CD4-positive, alpha-beta T cell treated with Interleukin-15 for 4 hours (primary cell): Measurements from ENCODE around the gene IQCH.
"Not testable (repeated sequence)": the region's sequence is repeated elsewhere in the genome, so short reads cannot be mapped to it uniquely, and the experiment has no call there.

Experiments used
- DNase-seq: peaks from one replicate; pipeline ENCODE4 v3.0.0-alpha.2; 2020; ENCODE audit warnings: low spot score

The IQCH gene

DNA sequence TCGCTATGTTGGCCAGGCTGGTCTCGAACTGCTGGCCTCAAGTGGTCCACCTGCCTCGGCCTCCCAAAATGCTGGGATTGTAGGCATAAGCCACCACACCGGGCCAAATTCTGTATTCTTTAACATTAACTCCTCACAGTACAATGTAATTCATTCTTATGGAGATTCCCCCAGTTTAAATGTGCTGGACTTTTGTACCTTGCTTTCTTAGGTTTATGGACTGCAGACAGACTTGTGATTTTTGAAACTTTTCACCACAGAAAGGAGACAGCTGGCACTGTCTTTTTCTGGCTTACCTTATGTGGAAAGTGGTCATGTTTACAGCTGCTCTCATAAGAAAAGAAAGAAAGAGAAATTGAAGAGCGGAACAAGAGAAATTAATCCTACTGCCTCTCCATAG, 103.8 kb downstream of the IQCH start:
- DNase-seq = no peak

DNA sequence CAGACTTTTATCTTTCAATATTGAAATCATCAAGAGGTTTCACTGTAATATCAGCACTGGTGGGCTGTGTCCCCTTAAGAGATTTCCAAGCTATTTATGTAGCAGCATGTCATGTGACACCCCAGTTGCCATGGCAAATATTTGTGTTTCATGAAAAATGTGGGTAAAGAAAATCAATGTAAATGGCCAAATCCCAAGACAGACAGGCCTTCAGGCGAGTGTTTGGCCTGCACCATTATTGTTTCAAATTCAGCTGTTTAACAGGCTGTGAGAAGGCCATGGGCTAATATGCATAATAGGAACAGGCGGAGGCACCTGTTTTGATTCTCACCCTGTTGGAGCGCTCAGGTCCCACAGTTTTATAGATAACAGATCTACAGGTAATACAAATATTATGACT, 104.2 kb downstream of the IQCH start:
- no peak for DNase-seq

DNA sequence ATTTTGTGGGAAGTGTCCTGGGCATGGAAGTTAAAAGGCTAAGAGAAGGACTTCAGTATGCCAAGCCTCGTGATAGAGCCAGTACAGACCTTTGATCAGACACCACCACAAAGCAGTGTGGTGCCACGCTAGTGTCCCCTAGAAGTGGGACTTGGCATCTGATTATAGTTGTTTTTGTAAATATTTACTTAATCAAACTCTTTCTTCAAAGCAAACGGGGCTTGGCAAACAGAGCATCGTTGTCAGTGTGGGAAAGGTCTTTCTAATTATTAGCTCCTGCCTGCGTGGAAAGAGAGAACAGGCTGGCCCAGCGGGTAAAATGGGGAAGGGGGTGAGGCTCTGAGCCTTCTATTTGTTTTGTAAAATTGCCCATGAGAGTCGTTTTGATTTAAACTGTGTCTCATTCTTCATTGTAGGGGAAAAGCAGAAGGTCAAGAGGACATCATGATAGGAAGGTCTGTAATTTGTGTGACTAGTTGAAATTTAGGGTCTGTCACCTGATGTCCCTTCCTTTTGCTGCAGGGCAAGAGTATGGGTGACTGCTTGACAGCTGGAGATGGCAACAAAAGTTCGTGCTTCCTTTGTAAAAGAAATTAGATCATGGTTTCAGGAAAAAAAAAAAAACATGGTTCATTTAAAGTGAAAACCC, 105.0 kb downstream of the IQCH start:
- no peak for DNase-seq

DNA sequence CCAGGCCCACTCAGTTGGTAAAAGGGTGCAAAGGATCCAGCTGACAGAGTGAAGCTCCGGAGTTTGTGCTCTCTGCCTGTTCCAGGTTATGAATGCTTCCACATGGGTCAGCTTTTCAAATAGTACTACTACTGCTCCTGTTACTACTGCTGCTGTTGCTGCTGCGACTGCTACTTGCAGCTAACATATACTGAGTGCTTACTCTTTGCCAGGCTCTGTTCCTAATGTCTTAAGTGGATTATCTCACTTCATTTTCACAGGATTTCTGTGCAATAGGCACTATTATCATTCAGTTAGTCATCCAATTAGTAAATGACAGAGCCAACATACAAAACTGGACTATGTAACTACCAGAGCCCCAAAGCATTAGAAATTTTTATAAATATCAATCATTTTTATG, 106.5 kb downstream of the IQCH start:
- DNase-seq = no peak

DNA sequence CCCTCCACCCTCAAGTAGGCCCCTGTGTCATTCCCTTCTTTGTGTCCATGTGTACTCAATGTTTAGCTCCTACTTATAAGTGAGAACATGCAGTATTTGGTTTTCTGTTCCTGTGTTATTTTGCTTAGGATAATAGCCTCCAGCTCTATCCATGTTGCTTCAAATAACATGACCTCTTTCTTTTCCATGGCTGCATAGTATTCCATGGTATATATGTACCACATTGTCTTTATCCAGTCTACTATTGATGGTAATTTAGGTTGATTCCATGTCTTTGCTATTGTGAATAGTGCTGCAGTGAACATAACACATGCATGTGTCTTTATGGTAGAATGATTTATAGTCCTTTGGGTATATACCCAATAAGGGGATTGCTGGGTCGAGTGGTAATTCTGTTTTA, 109.1 kb downstream of the IQCH start:
- not testable (repeated sequence) for DNase-seq

DNA sequence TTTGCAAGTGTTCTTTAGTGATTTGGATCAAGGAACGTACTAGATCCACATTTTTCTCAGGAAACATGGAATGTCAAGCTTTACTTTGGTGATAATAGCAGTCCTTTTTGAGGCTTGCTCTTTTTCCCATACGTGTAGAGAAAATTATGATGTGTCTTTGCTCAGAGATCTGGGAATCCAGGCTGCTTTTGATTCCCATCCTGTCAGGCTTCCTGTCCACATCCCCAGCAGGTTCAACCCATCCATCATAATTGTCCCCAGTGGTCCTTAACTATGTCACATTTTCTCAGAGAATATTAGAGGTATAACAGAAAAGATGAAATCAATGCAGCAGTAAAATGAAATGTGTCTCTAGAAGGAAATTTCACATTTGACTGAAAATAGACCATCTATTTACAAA, 111.4 kb downstream of the IQCH start:
- DNase-seq = no peak

DNA sequence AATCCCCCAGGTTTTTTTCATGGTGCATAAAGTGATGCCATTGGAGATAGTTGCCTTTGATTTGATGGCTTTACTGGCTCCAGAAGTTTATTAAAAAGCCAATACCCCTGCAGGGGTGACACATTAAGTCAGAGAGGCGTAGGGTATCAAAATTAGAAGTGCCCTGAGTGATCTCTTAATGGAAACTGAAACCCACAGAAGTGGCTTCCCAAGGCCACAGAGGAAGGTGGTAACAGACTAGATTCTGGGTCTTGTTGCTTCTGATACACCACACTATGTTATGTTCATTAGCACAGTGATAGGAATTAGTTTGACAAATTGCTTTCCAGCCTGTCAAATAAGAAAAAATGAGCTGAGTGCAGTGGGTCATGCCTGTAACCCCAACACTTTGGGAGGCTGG, 112.3 kb downstream of the IQCH start:
- DNase-seq = no peak

DNA sequence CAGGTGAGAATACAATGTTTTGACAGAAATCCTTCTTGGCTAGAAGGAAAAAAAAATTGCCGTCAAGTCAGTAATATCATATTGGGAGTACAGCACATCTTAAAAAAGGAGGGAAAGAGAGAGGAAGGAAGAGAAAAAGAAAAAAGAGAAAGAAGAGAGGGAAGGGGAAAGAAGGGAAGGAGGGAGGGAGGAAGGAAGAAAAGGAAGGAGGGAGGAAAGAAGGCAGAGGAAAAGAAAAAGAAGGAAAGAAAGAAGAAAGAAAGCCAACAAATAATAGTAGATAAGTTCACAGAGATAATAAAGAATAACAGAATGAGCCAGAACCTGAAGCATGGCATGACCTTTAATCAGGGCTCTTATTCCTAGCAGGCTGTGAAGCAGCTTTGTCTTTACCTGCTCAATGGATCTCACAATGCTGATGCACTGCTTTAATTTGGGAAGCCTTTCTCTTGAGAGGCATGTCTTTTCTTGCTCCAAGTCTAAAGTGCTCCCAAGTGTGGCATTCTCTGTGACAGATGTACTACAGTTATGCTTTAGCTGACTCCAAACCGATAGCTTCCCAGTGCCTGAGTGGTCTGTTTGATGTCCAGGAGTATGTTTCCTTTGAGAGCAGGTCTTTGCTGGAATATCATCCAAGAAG, 114.9 kb downstream of the IQCH start:
- no peak for DNase-seq

DNA sequence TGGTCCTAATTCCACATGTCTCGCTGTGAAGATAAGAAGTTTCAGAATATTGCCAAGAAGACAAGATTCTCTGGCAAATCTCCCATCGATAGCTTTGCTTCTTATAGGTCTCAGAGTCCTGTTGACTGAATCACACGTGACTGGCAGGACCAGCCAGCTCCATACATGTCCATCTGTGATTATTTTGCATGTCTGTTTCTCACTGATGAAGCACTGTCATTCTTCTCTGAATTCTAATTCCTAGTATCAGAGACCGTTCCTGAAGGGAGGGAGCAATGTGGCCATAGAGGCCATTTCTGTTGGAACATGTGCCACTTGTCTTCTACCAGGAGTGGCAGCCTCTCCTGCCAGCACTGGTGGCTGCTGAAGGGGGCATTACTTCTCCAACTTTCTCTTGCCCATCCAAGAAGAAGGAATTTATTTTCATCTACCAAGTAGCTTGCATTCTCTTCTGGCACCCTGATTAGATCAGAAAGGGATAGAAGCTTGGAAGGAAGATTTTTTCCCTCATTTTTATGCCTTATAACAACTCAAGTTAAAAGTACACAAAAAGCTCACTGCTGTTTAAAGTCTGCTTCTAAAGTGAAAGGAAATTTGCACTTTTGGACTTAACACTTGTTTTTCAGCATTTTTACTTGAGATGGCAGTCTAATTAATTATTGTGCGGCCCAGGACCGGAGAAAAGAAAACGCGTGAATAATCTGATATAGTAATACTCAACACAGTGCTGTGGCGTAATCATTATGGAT, 115.8 kb downstream of the IQCH start:
- DNase-seq = no peak

DNA sequence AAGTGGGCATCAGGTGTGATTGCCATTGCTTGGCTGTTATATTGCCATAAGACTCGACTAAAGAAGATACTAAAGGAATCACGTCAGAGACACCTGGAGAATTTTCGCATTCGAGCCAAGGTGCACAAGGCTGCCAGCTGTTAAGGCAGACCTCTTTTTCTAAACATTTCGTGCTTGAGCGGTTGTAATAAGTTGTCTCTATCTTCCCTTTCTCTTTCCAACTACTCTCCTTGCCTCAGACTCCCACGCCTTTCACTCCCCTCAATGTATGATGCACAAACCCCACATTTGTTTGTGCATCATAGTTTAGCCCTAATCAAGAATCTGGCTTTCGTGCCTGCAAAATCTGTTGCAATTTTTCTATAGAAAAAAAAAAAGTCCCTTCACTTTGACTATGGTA, 118.0 kb downstream of the IQCH start:
- DNase-seq = no peak

DNA sequence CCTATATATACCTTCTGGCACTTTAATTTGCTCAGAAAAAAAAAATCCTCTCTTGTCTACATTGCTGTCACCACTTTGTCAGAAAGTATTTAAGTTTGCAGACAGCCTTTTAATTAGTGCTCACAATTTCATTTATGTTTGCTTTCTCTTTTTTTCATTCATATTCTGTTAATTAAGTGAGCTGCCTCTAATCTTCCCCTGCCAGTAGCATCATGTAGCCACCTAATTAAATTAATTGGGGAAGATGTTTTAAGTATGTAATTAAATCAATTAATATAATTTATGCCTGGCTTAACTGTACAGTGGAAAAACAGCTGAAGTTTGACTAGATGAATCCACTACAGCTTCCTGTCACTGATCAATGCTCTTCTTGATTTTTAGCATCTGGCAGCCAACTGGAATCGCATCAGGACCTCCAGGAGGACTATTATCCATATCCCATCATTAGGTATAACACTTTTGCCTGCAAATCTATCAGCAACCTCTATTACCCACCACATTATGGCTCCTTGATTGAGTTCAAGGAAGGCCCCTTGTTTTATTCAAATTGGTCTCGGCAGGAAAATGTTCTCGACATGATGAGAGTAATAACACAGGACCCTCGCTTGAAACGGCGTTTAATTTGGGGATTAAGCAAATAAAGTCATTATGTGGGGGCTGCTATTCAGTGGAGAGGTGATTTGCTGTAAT, 118.5 kb downstream of the IQCH start:
- DNase-seq = no peak

DNA sequence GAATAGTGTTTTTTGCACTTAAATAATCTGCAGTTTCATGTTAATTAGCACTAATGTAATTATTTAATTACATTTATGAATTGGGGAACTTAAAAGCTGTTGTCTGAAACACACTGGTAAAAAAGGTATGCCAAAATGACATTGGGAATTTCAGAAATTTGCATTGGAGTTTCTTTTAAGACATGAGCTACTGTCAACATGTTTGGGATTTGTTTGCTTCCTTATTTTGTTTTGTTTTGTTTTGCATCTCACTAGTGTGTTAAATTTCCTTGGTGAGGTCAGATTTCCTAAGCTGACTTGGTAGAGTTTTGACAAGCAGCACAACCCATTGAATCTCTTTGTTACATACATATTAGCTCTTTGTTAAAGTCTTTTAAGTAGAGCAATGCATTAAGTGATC, 119.4 kb downstream of the IQCH start:
- no peak for DNase-seq

DNA sequence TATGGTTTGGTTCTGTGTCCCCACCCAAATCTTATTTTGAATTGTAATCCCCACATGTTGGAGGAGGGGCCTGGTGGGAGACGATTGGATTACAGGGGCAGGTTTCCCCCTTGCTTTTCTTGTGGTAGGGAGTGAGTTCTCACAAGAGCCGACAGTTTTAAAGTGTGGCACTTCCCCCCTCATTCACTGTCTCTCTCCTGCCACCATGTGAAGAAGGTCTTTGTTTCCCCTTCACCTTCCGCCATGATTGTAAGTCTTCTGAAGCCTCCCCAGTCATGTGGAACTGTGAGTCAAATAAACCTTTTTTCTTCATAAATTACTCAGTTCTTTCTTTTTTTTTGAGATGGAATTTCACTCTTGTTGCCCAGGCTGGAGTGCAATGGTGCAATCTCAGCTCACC, 124.9 kb downstream of the IQCH start:
- no peak for DNase-seq

DNA sequence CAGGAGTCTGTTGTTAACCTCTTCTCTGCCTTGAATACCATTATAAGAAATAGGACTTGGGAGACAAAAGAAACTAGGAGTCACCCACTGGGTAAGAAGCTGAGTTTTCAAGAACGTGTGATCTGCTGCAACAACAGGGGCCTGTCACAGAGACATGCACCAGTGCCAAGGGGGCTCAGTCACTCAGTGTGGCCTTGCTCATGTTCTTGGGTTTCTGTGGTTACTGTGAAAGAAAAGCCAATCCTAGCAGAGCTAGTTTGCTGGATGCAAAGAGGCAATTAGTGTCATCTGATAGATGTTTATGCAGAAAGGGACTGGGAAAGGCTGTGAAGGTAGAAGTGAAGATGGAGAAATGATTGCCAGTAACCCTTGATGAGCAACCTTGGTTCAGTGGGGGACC, 126.3 kb downstream of the IQCH start:
- DNase-seq = no peak

DNA sequence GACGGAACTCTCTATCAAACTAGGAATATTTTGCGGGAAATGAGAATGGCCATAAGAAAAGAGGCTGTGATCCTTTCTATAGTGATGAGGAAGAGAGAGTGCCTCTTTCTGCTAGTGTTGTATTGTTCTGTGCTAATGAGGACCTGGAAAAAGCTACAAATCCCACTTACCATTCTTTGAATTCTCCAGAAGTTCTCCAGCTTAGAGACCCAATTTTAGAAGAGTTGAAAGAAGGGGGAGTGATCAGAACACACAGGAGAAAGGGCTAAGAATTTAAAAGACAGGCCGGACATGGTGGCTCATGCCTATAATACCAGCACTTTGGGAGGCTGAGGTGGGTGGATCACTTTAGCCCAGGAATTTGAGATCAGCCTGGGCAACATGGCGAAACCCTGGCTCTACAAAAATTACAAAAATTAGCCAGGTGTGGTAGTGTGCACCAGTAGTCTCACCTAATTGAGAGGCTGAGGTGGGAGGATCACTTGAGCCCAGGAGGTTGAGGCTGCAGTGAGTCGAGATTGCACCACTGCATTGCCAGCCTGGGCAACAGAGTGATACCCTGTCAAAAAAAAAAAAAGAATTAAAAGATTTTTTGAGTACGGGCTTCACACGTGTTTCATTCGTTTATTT, 126.9 kb downstream of the IQCH start:
- no peak for DNase-seq

DNA sequence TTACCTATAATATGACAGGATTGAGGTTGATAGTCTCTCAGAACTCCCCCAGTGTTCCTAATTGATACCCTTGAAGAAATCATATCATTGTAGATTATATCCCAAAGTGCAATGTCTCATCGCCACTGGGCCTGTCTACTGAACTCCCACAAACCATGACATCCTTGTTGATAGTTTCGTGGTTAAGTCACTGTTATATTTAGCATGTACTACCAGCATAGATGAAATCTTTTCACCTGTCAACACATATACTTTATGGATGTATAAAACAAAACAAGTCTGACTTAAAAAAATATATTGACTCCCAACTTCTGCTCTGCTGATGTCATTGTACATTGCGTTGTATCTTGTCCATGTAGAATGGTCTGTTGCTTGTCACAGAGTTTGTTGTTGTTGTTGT, 128.1 kb downstream of the IQCH start:
- DNase-seq = no peak

DNA sequence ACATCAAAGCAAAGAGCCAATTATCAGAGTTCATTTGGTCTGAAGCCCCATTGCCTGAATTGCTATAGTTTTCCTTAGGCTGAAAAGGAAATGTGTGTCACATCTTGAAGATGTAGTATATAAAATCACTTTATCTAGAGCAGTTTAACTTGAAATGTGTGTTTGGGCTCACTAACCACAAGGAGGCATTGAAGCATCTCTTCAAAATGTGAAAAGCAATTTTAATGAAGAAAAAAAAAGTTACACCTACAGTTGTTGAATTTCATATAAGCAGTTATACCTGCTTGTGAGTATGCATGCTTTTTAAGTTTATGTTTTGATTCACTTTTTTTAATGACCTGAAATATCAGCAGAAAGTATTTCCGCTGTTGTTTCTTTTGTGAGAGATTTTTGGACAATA, 129.3 kb downstream of the IQCH start:
- no peak for DNase-seq

DNA sequence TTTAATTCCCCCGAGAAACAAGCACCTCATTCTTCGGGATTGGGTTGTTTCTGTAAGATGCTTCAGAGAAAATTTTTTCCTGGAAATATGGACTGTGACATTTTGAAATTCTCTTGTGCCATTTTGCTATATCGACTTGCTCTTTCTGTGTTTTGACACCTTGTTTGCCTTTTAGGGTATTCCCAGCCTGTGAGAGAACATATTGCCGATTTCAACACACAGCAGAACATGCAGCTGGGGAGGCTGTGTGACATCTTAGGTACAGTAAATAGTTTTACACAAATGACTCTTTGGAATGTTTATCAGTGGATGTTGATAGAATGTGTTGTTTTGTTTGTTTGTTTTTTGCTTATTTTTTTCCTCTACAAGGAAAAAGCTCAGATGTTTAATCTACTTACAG, 130.2 kb downstream of the IQCH start:
- DNase-seq = no peak

DNA sequence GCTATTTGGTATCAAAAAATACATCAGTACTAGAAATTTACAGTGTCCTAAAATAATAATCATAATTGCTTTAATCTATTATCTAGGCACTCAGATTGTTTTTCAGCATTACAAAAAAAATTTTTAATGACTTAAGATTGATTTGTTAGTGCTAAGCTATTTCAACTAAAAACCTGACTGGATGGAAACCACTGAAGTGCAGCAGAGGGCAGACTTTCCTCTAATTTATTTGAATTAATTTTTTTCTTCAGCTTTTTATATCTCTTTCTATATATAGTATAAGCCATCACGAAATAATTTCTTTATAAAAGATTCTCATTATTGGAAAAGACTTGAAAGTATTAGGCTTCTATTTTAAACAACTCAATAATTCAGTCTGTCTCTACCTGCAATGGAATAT, 131.4 kb downstream of the IQCH start:
- no peak for DNase-seq

DNA sequence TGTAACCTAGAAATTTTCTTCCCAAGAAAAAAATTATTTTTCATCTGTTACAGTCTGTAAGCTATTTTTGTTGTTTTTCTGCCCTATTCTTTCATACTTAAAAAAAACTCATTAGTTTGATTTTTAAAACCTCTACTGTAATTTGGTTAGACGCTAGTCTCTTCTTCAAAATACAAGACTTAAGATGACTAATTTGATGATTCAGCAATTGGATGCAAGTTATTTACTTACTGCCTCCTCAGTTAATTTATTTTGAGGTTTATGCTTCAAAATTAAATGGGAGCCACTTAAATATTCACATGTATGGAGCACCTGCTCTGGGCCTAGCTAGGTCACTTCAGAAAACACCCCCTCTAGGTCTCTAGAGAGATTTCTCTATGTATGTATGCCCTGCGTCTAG, 132.4 kb downstream of the IQCH start:
- no peak for DNase-seq

DNA sequence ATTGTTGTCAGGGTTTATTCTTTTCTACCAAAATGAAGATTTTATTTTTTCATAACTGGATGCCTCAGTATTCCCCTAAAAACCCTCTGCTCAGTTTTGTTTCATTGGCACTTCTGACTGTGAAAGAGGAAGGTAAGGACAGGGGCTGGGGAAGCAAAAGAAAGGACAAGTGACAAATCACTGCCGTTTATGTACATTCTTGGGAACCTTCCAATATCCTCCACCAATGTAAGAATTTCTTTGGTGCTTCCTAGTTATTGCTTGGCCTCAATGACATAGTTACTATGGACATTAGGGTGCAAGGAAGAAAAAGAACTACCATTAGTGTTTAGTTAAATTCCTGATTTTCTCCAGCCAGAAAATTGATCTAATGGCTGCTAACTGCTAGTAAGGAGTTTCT, 135.4 kb downstream of the IQCH start:
- no peak for DNase-seq

DNA sequence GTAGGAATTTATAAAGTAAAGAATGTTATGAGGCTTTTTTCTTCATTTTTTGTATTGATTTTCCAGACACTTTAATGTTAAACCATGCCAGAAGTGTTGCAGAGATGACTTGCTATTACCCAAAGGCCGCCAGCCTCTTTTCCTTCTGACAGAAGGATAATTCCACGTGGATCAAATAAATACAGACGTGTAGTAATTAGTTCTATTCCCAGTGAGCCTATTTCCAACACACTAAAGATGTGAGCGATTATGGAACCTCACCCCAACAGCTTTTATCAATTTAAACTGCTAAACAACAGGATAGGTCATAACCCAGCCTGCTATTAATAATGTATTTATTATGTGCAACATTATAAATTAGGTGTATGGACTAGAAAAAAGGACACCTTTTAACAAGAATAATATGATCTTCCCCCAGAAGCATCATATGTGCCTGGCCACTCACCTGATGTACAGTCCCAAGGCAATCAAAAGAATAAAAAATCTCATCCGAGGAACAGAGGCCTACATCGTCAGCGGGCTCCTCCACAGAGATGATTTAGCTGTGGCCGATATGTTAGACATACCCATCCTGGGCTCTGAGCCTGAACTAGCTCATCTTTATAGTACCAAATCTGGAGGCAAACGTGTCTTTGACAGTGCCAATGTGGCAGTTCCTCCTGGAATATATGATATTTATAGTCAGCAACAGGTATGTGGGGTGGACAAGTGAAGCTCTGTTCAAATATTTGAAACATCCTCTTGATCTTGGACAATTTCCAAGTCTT, 140.5 kb downstream of the IQCH start:
- DNase-seq = no peak
